Stimulated activated CD4-positive, alpha-beta T cell treated with anti-CD3 and anti-CD28 coated beads, Interleukin-1b, Interleukin-23, amount 100 ng/mL, for 1 hour (primary cell): ENCODE results near the gene CENPQ.

ENCODE experiments used
- DNase-seq, 2 donors: peaks; one replicate each; pipeline ENCODE4 v3.0.0-alpha.2; 2020; ENCODE audit warnings: low read depth in 2 of 2

CENPQ gene

DNA sequence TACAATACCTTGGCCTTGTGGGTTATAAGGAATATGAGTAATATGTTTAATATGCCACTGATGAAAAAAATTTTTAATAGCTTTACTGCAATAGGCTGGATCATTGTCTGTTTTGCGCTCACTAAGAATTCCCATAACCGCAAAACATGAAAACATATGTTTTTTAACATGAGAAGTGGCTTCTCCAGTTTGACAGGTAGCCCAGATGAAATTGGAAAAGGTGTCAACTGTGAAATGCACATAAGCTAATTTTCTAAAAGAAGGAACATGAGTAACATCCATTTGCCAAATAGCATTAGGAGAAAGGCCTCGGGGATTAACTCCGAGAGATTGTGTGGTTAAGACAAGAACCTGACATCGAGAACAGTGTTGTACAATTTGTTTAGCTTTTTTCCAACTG is 41.5 kb downstream of the CENPQ start:
- no peak for DNase-seq

GRCh38 chr6:49506569-49507111 is 43.5 kb downstream of the CENPQ start:
- no peak for DNase-seq

DNA sequence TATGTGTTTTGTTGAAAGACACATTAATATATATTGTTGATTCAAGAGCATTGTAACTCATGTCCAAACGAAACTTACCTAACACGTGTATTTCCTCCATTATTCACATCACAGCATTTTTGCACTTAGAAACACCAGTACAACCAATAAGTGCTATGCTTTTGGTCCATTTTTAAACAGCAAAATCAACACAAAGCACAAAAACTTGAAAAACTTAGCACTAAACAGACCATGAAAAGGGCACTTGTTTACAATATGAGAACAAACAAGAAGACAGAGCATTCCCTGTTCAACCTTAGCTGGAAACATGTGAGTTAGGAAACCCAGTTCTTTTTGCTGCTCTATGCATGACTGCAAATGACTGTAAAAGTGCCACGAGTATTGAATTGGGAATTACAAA is 46.2 kb downstream of the CENPQ start:
- DNase-seq = no peak

DNA sequence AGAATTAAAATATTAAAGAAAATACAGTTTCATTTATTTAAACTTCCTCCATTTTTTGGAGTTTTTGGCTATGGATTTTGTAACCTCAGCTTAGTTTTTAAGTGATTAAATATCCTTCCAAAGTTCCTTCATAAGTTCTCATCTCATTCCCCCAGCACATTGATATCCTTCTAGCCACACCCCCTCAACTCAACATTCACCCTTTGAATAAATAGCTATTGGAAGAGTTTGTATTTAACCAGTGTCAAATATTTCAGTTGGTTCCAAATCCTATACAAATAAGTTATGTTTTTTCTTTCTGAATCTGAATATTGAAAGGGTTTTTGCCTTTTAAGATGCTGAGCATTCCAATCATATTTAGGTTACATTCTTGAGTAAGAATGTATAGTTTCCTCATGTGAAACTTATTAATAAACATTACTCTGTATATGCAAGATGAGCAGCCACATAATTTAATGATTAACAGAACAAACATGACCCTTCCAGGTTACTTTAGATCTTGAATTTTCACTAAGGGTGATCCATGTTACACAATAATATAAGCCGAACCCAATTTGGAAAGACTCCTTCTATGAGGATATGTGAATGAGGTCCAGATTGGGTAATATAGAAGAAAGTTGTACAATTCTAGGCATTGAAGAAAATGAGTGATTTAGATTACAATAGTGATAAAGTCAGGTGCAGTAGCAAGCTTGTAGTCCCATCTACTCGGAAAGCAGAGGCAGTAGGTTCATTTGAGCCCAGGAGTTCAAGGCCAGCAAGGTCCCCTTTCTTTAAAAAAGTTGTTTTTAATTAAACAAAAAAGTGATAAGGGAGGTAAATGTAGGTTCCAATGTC is 50.2 kb downstream of the CENPQ start:
- DNase-seq = no peak

GRCh38 chr6:49514571-49515484 is 51.7 kb downstream of the CENPQ start:
- DNase-seq = no peak

- DNase-seq = no peak
Observed at GRCh38 chr6:49515485-49516146, 52.4 kb downstream of the CENPQ start.

GRCh38 chr6:49516147-49516505 is 53.0 kb downstream of the CENPQ start:
- DNase-seq = no peak

- no peak for DNase-seq
Observed at GRCh38 chr6:49517919-49518318, 54.7 kb downstream of the CENPQ start.

GRCh38 chr6:49519660-49520059 is 56.5 kb downstream of the CENPQ start:
- DNase-seq = no peak

- DNase-seq = no peak
Observed at GRCh38 chr6:49522710-49523593, 59.8 kb downstream of the CENPQ start.

GRCh38 chr6:49523901-49524300 is 60.7 kb downstream of the CENPQ start:
- no peak for DNase-seq

DNA sequence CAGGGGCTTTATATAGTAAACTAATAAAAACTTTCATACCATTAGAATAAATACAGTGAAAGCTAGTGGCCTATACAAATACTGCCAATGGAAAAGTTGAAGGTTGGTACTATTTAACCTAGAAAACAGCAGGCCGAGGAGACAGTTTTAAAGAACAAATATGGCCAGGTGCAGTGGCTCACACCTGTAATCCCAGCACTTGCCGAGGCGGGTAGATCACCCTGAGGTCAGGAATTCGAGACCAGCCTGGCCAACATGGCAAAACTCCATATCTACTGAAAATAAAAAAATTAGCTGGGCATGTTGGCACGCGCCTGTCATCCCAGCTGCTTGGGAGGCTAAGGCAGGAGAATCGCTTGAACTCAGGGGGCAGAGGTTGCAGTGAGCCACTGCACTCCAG is 61.4 kb downstream of the CENPQ start:
- no peak for DNase-seq

GRCh38 chr6:49526598-49526997 is 63.4 kb downstream of the CENPQ start:
- no peak for DNase-seq

- no peak for DNase-seq
Observed at GRCh38 chr6:49527320-49527719, 64.2 kb downstream of the CENPQ start.

- no peak for DNase-seq
Observed at GRCh38 chr6:49528571-49528970, 65.4 kb downstream of the CENPQ start.

DNA sequence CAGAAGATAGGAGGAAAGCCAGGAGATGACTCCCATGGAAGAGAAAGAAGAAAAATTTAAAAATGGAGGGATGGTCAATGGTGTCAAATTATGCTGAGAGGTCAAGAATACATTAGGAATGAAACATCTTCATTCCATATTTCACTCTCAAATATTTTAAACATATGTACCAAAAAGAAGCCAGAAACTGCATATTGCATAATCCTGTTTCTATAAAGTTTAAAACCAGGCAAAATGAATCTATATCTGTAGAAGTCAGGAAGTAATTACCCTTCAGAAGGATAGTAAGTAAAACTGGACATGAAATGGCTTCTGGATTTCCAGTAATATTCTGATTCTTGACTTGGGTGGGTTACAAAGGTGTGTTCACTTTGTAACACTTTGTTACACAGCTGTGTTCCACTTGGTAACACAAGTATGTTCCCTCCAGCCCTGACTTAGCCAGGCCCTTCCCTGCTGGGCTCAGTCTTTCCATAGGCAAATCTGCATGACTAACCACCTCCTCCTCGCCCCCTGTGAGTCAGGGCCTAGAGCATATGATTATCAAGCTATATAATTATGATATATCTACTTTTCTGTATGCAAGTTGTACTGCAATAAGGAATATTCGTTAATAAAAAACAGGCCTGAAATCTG is 67.1 kb downstream of the CENPQ start:
- no peak for DNase-seq

DNA sequence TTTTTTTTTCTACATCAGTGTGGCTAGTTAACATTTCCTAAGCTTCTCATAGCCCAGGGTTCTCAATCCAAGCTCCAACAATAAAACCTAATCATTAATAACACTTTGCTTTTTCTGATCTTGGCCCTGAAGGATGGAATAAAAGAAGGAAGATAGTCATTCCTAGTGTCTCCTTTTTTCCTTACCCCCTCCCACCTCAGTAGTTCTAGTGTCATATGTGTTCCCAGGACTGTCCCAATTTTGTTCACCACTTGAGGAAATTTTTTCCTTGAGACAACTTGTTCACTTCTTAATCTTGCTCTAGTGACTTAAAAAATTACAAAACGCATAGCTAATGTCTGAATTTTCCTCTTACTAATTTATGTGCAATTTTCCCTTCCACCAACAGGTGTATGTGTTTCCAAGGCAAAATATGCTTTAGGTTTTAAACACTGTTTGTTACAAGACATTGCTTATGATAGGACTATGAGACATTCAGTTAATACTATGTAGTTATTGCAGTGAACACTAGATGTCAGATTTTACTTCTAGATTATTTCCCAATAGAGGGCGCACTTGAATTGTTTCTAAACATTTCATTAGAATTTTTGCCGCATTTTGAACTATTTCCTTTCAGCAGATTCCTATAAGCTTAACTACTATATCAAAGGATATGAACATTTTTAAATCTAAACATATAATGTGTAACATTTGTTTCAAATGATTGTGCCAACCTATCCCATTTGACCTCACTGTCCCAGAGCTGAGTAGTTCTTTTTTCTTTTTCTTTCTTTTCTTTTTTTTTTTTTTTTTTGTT is 68.8 kb downstream of the CENPQ start:
- DNase-seq = no peak

DNA sequence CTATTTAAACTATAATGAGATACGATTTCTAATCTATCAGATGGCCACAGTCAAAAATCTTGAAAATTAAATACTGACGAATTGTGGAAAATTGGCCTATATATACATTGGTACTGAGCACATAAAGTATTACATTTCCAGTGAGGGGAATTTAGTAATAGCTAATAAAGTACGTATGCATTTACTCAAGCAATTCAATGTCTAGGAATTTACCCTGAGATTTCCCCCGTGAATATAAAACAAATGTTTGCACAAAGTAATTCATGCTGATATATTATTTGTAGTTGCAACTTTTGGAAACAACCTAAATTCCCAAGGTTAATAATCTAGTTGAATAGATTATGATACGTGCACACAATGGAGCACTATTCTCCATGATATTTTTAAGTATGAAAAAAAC is 72.6 kb downstream of the CENPQ start:
- DNase-seq = no peak

DNA sequence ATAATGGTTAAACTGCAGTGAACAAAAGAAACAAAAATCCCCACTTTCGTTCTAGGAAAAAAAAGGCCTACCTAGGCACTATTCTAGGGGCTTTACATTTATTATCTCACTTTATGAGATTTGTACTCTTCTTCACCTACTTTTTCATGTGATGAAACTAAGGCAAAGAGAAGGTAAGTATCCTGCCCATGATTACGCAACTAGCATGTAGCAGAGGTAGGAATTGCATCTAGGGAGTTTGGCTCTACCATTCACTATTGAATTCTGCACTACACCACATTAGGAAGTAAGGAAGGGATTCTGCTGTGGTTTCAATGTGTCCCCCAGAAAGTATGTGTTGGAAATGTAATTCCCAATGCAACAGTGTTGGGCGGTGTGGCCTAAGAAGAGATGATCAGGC is 75.9 kb downstream of the CENPQ start:
- DNase-seq = no peak

DNA sequence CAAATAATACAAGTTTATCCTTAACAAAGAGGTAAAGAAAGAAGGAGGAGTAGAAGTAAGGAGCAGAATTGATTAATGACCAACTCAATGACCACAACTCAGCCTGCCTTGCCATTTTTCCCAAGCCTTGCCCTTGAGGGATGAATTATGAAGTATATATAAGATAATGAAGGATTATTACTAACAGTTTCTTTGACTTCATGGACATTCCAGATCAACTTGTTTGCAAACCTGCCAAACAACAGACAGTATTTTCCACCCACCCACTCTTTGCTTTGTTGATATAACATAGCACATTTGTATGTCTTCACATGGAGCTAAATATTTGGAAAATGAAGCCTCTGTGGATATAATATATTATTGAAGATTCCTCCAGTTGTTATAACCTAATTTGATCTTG is 77.4 kb downstream of the CENPQ start:
- no peak for DNase-seq
